ENCODE data around the gene ARL8A. TPM values are rescaled to one million over a fixed set of nuclear protein-coding genes. Genes with fewer than 3 reads are reported as not detected.
A peak's percentile ranks its signal among the peaks of the same experiment; 100 is the strongest.

Gene ARL8A
- total and polyA plus RNA-seq, 2 donors (not counting 1 experiment from before 2014, with no cell fraction given) = 18.7 to 35.8 TPM

DNA sequence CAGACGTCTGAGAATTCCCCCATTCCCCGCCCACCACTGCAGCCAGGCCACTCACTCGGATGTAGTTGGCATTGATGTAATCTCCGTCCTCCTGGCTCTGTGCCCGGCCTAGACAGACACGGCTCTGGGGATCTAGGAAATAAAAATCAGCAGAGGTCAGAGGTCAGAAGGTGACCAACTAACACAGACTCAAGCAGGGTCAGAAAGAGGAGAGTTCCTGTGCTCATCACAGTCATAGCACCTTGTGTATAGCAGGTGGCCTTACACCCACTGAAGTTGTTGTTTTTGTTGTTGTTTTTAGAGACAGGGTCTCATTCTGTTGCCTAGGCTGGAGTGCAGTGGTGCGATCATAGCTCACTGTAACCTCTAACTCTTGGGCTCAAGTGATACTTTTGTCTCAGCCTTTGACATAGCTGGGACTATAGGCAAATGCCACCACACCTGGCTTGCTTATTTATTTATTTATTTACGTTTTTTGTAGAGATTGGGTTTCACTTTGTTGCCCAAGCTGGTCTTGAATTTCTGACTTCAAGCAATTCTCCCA lies 11.0 kb upstream of the ARL8A start:
- H3K4me3 ChIP-seq (replicated peaks in 1 of 4; ENCODE audit: control extremely low read depth in 1 of 4, insufficient read depth in 1 of 4, low read depth in 3 of 4, low read length in 4 of 4) = no peak overlapping the region
- H3K36me3 ChIP-seq (ENCODE audit: control insufficient read depth, insufficient read depth, low read length) = no peaks in the 10 kb centered on the region
- H3K9ac ChIP-seq (ENCODE audit: insufficient read depth, low read length) = no peak overlapping the region
- TF ChIP-seq EZH2 (IDR thresholded peaks at IDR 0.05; ENCODE audit: low read length, missing control alignments) = no peak
- TF ChIP-seq, protein P1, sequence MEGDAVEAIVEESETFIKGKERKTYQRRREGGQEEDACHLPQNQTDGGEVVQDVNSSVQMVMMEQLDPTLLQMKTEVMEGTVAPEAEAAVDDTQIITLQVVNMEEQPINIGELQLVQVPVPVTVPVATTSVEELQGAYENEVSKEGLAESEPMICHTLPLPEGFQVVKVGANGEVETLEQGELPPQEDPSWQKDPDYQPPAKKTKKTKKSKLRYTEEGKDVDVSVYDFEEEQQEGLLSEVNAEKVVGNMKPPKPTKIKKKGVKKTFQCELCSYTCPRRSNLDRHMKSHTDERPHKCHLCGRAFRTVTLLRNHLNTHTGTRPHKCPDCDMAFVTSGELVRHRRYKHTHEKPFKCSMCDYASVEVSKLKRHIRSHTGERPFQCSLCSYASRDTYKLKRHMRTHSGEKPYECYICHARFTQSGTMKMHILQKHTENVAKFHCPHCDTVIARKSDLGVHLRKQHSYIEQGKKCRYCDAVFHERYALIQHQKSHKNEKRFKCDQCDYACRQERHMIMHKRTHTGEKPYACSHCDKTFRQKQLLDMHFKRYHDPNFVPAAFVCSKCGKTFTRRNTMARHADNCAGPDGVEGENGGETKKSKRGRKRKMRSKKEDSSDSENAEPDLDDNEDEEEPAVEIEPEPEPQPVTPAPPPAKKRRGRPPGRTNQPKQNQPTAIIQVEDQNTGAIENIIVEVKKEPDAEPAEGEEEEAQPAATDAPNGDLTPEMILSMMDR (conservative IDR thresholded peaks at IDR 0.05 in 1 of 2, IDR thresholded peaks at IDR 0.05 in 1 of 2; ENCODE audit: low read depth in 1 of 2, low read length in 2 of 2) = no peak
- H3K27ac ChIP-seq (ENCODE audit: insufficient read depth, low read length) = no peak overlapping the region
- H3K4me2 ChIP-seq (ENCODE audit: extremely low read depth, insufficient read depth, low read length) = no peak overlapping the region
- H4K20me1 ChIP-seq (ENCODE audit: control insufficient read depth, extremely low read depth, insufficient read depth, low read length) = no peaks in the 10 kb centered on the region
- peak in 1 of 2 donors; percentile 11 for DNase-seq (ENCODE audit: low read depth in 2 of 2)
- no peaks in the 10 kb centered on the region for H3K4me1 ChIP-seq (ENCODE audit: control insufficient read depth, extremely low read depth, insufficient read depth, low read length)
- H3K79me2 ChIP-seq (ENCODE audit: control insufficient read depth, insufficient read depth, low read length) = no peaks in the 10 kb centered on the region
- H3K9me3 ChIP-seq (ENCODE audit: control insufficient read depth, insufficient read depth, low read depth, low read length) = no peaks in the 10 kb centered on the region
- H2AFZ ChIP-seq (ENCODE audit: low read length) = no peak overlapping the region
- peaks cover 7% of the 10 kb centered on the region for H3K27me3 ChIP-seq (ENCODE audit: control insufficient read depth, insufficient read depth, low read length)

DNA sequence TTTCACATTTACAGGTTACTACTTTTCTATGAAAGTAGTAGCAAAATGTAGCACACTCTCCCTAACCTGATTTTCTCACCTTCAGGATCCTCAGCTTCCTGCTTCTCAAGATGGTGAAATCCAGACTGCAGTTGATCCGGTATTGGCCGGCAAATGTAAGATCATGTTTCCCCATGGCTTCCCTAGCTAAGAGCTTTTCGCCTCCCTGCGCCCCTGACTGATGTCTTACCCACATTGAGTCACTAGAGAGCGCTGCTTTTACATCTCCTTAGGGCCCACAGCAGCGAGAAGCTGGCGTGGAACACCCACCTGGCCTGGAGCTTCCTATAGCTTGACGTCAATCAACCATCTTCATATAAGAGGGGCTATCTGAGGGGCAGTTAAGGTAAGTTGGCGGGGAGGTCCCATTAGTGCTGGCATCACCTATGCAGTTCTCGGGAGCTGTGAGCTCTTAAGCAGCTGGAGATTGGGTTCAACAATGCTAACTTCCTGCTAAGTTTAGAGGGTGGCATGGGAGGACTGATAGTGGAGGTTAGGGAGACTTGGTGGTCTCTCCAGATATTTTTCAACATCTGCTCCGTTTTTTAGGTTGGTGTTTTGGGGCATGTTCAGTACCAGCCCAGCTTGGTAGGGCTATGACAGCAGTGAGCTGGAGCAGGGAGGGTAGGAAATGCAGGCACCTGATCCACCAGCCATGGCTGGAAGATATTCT lies 10.4 kb upstream of the ARL8A start:
- Histone ChIP-seq H3K9ac (ENCODE audit: insufficient read depth, low read length) (no peak overlapping the region), H3K27me3 (ENCODE audit: control insufficient read depth, insufficient read depth, low read length) (peaks cover 7% of the 10 kb centered on the region), H3K4me3 (replicated peaks in 1 of 4; ENCODE audit: control extremely low read depth in 1 of 4, insufficient read depth in 1 of 4, low read depth in 3 of 4, low read length in 4 of 4) (no peak overlapping the region), H3K9me3 (ENCODE audit: control insufficient read depth, insufficient read depth, low read depth, low read length) (no peaks in the 10 kb centered on the region), H3K79me2 (ENCODE audit: control insufficient read depth, insufficient read depth, low read length) (no peaks in the 10 kb centered on the region), H3K36me3 (ENCODE audit: control insufficient read depth, insufficient read depth, low read length) (no peaks in the 10 kb centered on the region), H3K27ac (ENCODE audit: insufficient read depth, low read length) (no peak overlapping the region), H4K20me1 (ENCODE audit: control insufficient read depth, extremely low read depth, insufficient read depth, low read length) (no peaks in the 10 kb centered on the region), H3K4me2 (ENCODE audit: extremely low read depth, insufficient read depth, low read length) (no peak overlapping the region), H3K4me1 (ENCODE audit: control insufficient read depth, extremely low read depth, insufficient read depth, low read length) (no peaks in the 10 kb centered on the region), H2AFZ (ENCODE audit: low read length) (no peak overlapping the region)
- peak; percentile 59 to 76 for DNase-seq (ENCODE audit: low read depth in 2 of 2)
- TF ChIP-seq, protein P1 (conservative IDR thresholded peaks at IDR 0.05 in 1 of 2, IDR thresholded peaks at IDR 0.05 in 1 of 2; ENCODE audit: low read depth in 1 of 2, low read length in 2 of 2) = peak; percentile 45 to 58
- no peak for TF ChIP-seq EZH2 (IDR thresholded peaks at IDR 0.05; ENCODE audit: low read length, missing control alignments)

DNA sequence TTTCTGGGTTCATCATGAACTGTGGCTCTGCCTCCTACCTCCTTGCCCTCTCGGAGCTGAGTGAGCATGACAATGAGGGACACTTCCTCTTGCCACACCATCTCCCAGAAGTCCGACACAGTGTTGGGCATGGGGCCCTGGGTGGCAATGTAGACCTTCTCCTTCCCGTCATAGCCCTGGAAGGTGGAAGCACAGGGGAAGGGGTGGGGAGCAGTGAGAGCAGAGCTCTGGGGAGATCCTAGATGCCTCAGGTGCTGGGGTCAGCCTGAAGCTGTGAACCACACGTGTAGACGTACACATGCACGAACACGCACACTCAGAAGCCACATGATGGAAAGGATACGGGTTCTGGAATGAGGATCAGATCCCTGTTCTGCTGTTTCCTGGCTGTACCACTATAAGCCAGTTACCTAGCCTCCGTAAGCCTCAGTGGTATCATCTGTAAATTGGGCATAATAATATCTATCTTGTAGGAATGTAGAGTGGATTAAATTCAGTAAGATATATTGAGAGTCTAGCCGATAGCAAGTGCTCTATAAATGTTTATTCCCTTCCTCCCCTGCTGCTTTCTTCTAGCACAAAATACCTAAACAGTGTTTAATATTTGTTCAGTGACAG lies 9.7 kb upstream of the ARL8A start:
- Histone ChIP-seq H3K4me3 (replicated peaks in 1 of 4; ENCODE audit: control extremely low read depth in 1 of 4, insufficient read depth in 1 of 4, low read depth in 3 of 4, low read length in 4 of 4) (no peak overlapping the region), H3K36me3 (ENCODE audit: control insufficient read depth, insufficient read depth, low read length) (no peaks in the 10 kb centered on the region), H3K27ac (ENCODE audit: insufficient read depth, low read length) (no peak overlapping the region), H3K9ac (ENCODE audit: insufficient read depth, low read length) (no peak overlapping the region), H2AFZ (ENCODE audit: low read length) (no peak overlapping the region), H3K4me2 (ENCODE audit: extremely low read depth, insufficient read depth, low read length) (no peak overlapping the region), H4K20me1 (ENCODE audit: control insufficient read depth, extremely low read depth, insufficient read depth, low read length) (no peaks in the 10 kb centered on the region), H3K27me3 (ENCODE audit: control insufficient read depth, insufficient read depth, low read length) (peaks cover 7% of the 10 kb centered on the region), H3K79me2 (ENCODE audit: control insufficient read depth, insufficient read depth, low read length) (no peaks in the 10 kb centered on the region), H3K9me3 (ENCODE audit: control insufficient read depth, insufficient read depth, low read depth, low read length) (no peaks in the 10 kb centered on the region), H3K4me1 (ENCODE audit: control insufficient read depth, extremely low read depth, insufficient read depth, low read length) (no peaks in the 10 kb centered on the region)
- DNase-seq (ENCODE audit: low read depth in 2 of 2) = no peak
- TF ChIP-seq, protein P1 (conservative IDR thresholded peaks at IDR 0.05 in 1 of 2, IDR thresholded peaks at IDR 0.05 in 1 of 2; ENCODE audit: low read depth in 1 of 2, low read length in 2 of 2) = no peak
- no peak for TF ChIP-seq EZH2 (IDR thresholded peaks at IDR 0.05; ENCODE audit: low read length, missing control alignments)

All from fibroblast of lung (primary cell).